Fibroblast of peridontal ligament (primary cell): Measurements from ENCODE around the gene WSCD2.
"Not testable (repeated sequence)": the region's sequence is repeated elsewhere in the genome, so short reads cannot be mapped to it uniquely, and the experiment has no call there.

ENCODE experiments used
- DNase-seq: peaks from one replicate; pipeline ENCODE4 v3.0.0-alpha.2; 2010; ENCODE audit errors: extremely low read depth

The WSCD2 gene

GRCh38 chr12:108196319-108196718 is 67.2 kb downstream of the WSCD2 start:
- no peak for DNase-seq

DNA sequence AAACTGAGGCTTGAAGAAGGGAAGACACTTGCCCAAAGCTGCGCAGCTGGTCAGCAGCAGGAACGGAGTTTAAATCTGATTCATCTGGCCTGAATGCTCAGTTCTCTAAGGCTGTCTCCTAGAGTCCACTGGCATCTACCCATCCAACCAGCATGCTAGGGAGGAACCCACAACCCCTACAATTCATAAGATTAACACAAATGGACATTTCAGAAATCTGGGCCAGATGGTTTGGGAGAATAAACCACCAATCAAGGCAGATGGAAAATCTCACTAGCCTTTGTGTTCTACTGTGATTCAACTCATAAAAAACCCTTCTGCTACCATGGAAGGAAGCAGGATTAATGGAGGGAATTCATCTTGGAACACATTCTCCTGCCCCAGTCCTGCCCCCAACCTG is 67.8 kb downstream of the WSCD2 start:
- DNase-seq: no peak

- no peak for DNase-seq
Observed at GRCh38 chr12:108198043-108198442, 69.0 kb downstream of the WSCD2 start.

- DNase-seq: no peak
Observed at GRCh38 chr12:108199106-108199505, 70.0 kb downstream of the WSCD2 start.

DNA sequence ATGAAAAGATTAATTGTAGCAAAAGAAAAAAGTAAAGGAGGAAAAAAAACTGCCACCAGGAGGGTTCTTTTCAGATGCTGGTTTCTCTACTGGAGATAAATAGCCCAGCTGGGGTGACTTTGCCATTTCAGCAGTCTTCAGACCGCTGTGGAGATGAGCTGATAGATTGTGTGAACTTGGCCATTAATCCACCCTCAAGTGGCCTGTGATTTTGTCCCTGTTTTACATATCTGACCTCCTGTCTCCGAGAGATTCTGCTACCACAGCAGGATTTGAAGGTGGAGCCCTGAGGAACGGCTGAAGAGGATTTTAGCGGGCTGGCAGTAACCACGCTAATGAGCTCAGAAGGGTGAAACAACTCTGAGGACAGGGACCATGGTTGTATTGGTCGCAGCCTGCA is 72.7 kb downstream of the WSCD2 start:
- no peak for DNase-seq

DNA sequence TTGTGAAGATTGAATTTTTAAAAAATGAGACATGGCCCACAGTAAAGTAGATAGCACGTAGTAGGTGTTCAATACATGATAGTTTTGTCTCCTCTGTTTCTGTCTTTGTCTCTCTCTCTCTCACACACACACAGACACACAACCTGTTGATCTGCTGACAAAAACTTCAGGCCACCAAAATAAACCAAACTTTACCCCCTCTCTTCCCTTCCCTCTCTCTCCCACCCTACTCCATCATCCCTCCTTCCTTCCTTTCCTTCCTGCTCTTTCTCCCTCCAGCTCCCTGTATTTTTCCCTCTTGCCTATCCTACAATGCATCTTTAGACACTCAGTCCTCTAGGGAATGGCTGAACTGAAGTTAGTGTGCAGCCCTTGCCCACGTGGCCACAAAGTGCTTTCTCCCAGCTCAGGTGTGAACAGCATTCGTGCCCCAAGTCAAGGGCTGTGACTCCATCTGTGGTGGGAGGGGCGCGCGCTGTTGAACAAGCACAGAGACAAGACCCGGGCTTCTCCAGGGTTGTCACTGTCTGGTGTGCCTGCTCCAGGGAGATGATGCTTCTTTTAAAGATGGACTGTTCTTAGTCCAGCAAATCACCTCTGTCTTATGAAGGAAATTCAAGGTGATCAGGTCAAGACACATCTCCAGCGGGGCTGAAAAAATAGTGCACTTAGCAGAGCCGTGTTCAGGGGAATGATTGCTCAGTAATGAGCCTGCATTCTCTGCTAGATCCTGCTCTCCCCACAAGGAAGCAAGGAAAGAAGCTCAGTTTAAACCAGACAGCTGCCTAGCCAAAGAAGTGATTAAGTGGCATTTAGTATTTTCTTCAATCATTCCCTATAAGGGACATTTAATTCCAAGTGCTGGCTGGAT is 75.3 kb downstream of the WSCD2 start:
- DNase-seq: no peak

DNA sequence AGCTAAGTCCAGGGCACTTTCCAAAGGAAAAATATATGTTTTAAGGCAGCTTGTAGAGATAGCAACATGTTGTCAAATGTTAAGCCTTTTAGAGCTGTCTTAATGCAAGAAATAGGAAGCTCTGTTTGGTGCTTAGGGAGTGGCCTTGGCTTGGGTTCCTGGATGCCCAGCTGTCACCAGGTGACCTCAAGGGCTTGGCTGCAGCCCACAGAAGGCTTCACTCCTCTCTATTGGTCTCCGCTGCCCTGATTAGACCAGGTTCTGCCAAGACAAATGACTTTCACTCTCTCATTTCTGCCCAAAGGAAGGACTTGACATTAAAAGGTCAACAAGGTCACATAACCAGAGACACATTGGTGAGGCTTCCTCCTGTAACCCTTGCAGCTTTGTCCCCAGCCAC is 76.8 kb downstream of the WSCD2 start:
- no peak for DNase-seq

DNA sequence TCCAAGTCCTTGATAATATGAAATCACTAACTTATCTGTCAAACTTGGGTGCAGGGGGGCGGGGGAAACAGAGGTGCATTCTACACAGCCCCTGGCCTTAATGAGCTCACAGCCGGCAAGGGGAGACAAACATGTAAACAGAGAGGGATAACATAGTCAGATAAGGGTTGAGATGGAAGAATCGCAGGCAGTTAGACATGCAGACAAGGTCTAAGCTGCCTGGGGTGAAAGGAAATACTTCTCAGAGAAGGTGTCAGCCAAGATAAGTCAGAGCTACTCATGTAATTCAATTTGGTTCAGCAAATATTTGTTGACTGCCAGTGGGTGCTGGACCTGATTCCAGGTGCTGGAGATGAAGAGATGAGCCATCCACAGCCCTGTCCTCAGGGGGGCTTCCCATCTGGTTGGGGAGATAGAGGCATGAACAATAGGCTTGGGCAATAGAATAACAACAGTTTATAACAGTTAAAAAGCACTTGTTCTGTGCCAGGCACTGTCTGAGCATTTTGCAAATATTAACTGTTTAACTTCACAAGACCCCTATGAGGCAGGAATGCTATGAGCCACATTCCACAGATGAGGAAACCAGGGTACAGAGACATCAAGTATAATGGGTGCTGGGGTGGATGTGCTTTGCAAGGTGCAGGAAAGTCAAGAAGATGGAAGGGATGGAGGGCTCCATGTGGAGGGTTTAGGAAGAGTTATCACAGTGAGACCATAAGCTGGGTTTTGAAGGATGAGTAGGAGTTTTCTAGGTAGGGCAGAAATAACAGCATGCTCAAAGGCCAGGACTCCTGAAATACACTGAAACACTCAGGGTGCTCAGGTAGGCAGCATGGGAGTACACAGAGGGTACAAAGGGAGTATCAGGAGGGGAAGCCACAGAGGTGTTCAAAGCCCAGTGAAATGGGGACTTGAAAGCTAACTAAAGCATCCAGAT is 79.0 kb downstream of the WSCD2 start:
- DNase-seq: no peak

GRCh38 chr12:108210001-108210400 is 80.9 kb downstream of the WSCD2 start:
- no peak for DNase-seq

DNA sequence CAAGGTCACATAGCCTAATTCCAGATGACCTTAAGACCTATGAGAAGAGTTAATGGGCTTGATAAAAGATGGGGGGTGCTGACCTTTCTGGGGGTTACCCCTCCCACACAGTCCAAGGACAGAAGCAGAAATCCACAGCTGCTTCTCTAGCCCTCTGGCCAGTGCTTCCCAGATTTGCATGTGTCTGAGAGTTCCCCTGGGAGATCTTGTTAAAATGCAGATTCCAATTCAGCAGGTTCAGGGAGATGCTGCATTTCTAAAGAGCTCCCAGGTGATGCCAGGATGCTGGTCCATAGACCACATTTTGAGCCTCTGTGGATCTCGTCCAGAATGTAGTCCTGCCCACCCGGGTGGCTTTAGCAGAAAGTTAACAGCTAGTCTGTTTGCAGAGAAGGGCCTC is 82.1 kb downstream of the WSCD2 start:
- DNase-seq: no peak

- no peak for DNase-seq
Observed at GRCh38 chr12:108213871-108214445, 84.9 kb downstream of the WSCD2 start.

DNA sequence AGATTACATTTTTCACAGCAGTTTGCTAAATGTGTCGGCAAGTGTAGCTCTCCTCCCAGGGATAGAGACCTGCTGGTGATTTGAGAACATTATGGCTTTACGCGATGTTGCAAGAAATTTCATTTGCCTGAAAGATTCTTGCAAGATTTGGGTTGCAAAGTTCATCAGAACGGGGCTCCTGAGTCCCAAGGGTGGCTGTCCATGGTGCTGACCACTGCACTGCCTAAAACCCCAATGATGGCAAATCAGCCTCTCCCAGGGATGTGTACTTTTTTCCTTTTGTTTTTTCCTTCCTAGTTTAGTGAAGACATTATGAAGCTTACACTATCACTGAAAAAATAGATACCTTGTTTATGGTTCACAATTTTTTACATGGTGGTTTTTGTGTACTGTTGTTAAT is 85.4 kb downstream of the WSCD2 start:
- peak; percentile 13 for DNase-seq

DNA sequence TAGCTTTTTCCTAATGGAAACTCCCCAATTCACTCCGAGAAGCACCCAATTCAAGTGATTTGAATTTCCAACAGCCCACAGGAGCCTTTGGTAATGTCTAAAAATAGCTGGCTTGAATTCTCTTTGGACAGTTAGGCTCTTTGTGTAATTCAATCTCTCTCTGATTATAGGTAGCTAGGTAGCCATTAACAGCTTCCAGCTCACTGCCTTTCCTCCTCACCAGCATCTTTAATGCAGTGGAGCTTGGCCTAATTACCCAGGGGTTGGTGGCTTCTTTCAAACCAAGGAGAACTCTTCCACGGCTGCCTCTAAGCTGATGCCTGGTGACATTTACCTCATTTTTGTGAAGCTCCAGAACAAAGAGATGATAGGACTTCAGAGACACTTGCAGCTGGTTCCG is 86.4 kb downstream of the WSCD2 start:
- no peak for DNase-seq

DNA sequence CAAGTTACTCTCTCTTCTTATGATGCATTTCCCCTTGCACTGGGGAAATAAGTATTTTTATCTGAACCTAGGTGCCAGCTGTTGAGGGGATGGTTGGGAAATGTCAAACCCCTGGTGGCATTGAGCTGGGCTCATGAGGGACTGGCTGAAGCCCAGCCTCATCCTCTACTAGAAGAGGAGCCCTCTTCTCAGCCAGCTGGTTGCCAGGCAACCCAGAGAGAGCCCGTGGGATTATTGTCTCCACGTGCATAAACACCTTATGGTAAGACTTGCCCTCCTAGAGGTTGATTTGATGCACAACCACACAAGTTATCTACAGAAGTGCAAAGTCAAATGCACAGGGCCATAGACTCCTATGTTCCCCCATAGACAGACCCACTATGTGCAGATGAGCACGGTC is 89.8 kb downstream of the WSCD2 start:
- no peak for DNase-seq

- not testable (repeated sequence) for DNase-seq
Observed at GRCh38 chr12:108225101-108225500, 96.0 kb downstream of the WSCD2 start.

GRCh38 chr12:108226866-108227265 is 97.8 kb downstream of the WSCD2 start:
- no peak for DNase-seq

DNA sequence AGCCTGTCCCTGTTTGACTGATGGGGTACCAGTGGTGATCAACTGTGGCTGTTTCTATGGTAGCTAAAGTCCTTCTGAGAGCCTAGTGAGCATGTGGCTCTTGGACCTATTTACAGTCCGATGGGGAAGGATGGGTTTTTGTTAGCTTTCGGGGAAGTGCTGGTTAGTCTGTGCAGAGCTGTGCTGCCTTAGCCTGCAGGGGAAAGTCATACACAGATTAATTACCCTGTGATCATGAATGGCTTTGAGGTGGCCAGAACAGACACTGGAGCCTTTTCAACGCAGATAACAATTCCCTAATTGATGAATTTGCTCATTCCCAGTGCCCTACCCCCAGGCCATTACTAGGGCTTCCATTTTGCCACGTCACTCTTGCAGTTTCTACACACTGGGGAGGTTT is 99.7 kb downstream of the WSCD2 start:
- DNase-seq: no peak

DNA sequence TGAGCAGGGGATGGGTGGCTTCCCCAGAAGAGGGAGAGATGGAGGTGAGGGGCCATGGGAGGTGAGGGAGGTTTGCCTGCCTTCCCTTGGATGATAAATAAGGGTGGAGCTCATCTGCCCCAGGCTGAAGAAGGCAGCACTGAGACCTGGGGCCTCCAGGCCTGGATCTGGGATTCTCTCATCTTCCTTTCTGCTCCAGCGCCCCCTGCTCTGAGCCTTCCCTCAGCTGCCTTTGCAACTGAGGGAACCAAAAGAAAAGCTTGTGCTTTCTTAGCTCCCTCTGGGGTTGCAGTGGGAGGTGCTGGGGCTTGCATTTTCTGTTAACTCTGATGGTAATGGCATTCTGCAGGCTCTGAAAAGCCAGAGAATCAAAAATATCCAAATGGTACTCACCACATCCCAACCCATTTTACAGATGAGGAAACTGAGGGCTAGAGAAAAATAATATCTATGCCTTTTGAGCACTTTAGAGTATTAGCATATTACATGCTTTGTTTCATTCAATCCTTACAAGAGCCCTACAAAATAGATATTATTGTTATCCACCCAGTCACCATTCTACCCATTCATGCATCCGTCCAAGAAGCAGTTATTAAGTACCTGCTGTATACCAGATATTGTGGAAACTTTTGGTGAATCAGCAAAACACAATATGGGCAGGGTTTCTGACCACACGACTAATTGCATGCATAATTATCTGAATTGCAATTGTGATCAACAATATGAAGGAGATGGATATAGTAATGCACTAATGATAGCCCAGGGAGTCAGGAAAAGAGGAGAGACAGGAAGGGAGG is 102.2 kb downstream of the WSCD2 start:
- no peak for DNase-seq

GRCh38 chr12:108231909-108232434 is 102.9 kb downstream of the WSCD2 start:
- DNase-seq: no peak

DNA sequence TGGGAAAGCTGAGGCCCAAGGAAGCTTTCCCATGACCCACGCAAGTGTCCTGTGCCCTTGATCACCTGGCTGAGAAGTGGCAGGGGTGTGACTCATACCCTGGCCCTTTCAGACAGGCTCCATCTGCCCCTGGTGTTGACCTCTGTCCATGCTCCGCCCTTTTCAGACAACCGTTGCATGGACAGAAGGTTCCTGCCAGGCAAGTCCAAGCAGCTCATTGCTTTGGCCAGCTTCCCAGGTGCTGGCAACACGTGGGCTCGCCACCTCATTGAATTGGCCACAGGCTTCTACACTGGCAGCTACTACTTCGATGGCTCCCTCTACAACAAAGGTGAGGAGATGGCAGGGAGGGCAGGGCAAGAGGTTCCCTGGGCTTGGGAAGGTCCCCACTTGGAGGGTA is 103.5 kb downstream of the WSCD2 start:
- no peak for DNase-seq

DNA sequence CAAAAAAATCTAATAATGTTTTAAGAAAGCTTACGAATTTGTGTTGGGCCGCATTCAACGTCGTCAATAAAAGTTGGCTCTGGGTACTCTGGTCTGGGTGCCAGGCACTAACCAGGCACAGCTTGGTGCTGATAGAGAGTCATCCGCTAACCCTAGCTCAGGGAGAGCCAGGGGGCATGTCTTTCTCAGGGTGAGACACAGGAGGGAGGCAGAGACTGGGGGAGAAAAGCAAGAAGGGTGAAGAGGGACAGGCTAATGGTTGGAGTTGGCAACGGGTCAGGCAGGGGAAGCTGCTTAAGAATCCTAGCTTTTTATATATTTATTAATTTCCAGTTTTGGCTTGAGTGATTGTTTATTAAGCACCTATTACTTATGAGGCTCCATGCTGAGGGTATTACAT is 105.1 kb downstream of the WSCD2 start:
- peak; percentile 3 for DNase-seq
